Activated naive CD4-positive, alpha-beta T cell treated with anti-CD3 and anti-CD28 coated beads, Interleukin-2, amount 10 ng/mL, durations not matched to agents 7 days and 5 days (primary cell): Measurements from ENCODE around the gene ALDOC.
A peak's percentile ranks its signal among the peaks of the same experiment; 100 is the strongest.

Experiments used
- CTCF ChIA-PET: fragments of 350-600 bp; sonication (Branson Sonifier 250); formaldehyde crosslinking; loops from one replicate; lab custom pipeline; 2021; ENCODE audit warnings: antibody characterized with exemption; lab: Charles Lee
- DNase-seq: peaks from one replicate; pipeline ENCODE4 v3.0.0-alpha.2; 2020
- H3K27ac Mint-ChIP-seq: one replicate; pipeline ENCODE4 v1.8.0; 2021; ENCODE audit warnings: mild to moderate bottlenecking, moderate library complexity, mixed read lengths
- H3K27me3 Mint-ChIP-seq: one replicate; pipeline ENCODE4 v1.8.0; 2021; ENCODE audit warnings: mild to moderate bottlenecking, mixed read lengths
- H3K36me3 Mint-ChIP-seq: one replicate; pipeline ENCODE4 v1.8.0; 2021; ENCODE audit warnings: mixed read lengths
- H3K4me1 Mint-ChIP-seq: one replicate; pipeline ENCODE4 v1.8.0; 2021; ENCODE audit warnings: mixed read lengths
- H3K4me3 Mint-ChIP-seq: one replicate; pipeline ENCODE4 v1.8.0; 2021; ENCODE audit warnings: mild to moderate bottlenecking, moderate library complexity, mixed read lengths
- H3K9me3 Mint-ChIP-seq: one replicate; pipeline ENCODE4 v1.8.0; 2021; ENCODE audit warnings: mixed read lengths

The ALDOC gene

GRCh38 chr17:28553000-28553505, 23.6 kb downstream of the ALDOC start:
- Mint-ChIP-seq H3K4me1 (peaks cover 46% of the 10 kb centered on the region), H3K9me3 (no peaks in the 10 kb centered on the region), H3K27me3 (no peaks in the 10 kb centered on the region), H3K36me3 (peaks cover 48% of the 10 kb centered on the region), H3K27ac (peak overlapping the region; percentile 29), H3K4me3 (peak overlapping the region; percentile 95)
- CTCF ChIA-PET, result no interaction called here
- no peak for DNase-seq

GRCh38 chr17:28552176-28552999, 24.3 kb downstream of the ALDOC start, which contains the start of gene UNC119:
TSS of gene UNC119 (minus strand) at chr17:28552624. CDS start at chr17:28552557, 67 bp downstream.
- CTCF ChIA-PET, result interaction anchor here (0.9 to 1.0 kb wide), 2 partner anchors 23 to 25 kb away, joined by 4 read pairs; partner anchors contain the start of gene ALDOC
- peaks cover 53% of the 10 kb centered on the region for H3K4me1 Mint-ChIP-seq

GRCh38 chr17:28551421-28552175, 25.1 kb downstream of the ALDOC start:
- CTCF ChIA-PET, result interaction anchor here (0.8 to 4.9 kb wide), 6 partner anchors 11 to 60 kb away, joined by 3 to 29 read pairs (median 4); partner anchors contain the start of gene ALDOC
- H3K4me3 Mint-ChIP-seq, result peak overlapping the region; percentile 95
- no peaks in the 10 kb centered on the region for H3K27me3 Mint-ChIP-seq
- H3K36me3 Mint-ChIP-seq, result peaks cover 39% of the 10 kb centered on the region
- peaks cover 53% of the 10 kb centered on the region for H3K4me1 Mint-ChIP-seq
- H3K27ac Mint-ChIP-seq, result peak overlapping the region; percentile 85
- no peaks in the 10 kb centered on the region for H3K9me3 Mint-ChIP-seq
- DNase-seq, result no peak

More at GRCh38 chr17:28552176-28552999, 24.3 kb downstream of the ALDOC start, which contains the start of gene UNC119:
- Mint-ChIP-seq H3K36me3 (peaks cover 45% of the 10 kb centered on the region), H3K27me3 (no peaks in the 10 kb centered on the region), H3K4me3 (peak within 1 kb of the TSS; percentile 95), H3K27ac (peak within 1 kb of the TSS; percentile 85), H3K9me3 (no peaks in the 10 kb centered on the region)
- DNase-seq, result peak; percentile 85

GRCh38 chr17:28550858-28551257, 25.8 kb downstream of the ALDOC start:
- Mint-ChIP-seq H3K36me3 (peaks cover 32% of the 10 kb centered on the region), H3K9me3 (no peaks in the 10 kb centered on the region), H3K27ac (peak overlapping the region; percentile 26), H3K4me1 (peaks cover 53% of the 10 kb centered on the region), H3K27me3 (no peaks in the 10 kb centered on the region), H3K4me3 (peak overlapping the region; percentile 95)
- DNase-seq, result no peak
- CTCF ChIA-PET, result interaction anchor here (0.8 to 4.9 kb wide), 6 partner anchors 10 to 61 kb away, joined by 3 to 29 read pairs (median 4); partner anchors contain the start of gene ALDOC

GRCh38 chr17:28549236-28550132, 27.2 kb downstream of the ALDOC start:
- peak overlapping the region; percentile 91 for H3K27ac Mint-ChIP-seq
- H3K4me3 Mint-ChIP-seq, result peak overlapping the region; percentile 21
- no peaks in the 10 kb centered on the region for H3K27me3 Mint-ChIP-seq
- no peaks in the 10 kb centered on the region for H3K9me3 Mint-ChIP-seq
- CTCF ChIA-PET, result interaction anchor here (0.6 to 4.9 kb wide), 11 partner anchors 7 to 63 kb away, joined by 3 to 29 read pairs (median 4); partner anchors contain the start of genes ALDOC, FOXN1 and PIGS
- H3K4me1 Mint-ChIP-seq, result peaks cover 53% of the 10 kb centered on the region
- DNase-seq, result peak; percentile 83
- peaks cover 25% of the 10 kb centered on the region for H3K36me3 Mint-ChIP-seq

- no peak for DNase-seq
- CTCF ChIA-PET, result interaction anchor here (0.6 to 4.9 kb wide), 13 partner anchors 8 to 133 kb away, joined by 3 to 29 read pairs (median 4); partner anchors contain the start of genes ALDOC, FOXN1 and PIGS
- Mint-ChIP-seq H3K4me3 (peak overlapping the region; percentile 31), H3K27me3 (no peaks in the 10 kb centered on the region), H3K4me1 (peaks cover 53% of the 10 kb centered on the region), H3K9me3 (no peaks in the 10 kb centered on the region), H3K27ac (peak overlapping the region; percentile 91), H3K36me3 (peaks cover 16% of the 10 kb centered on the region)
Observed at GRCh38 chr17:28548417-28549130, 28.1 kb downstream of the ALDOC start.

- Mint-ChIP-seq H3K27ac (peak overlapping the region; percentile 91), H3K9me3 (no peaks in the 10 kb centered on the region), H3K4me3 (peak overlapping the region; percentile 65), H3K36me3 (peaks cover 10% of the 10 kb centered on the region), H3K27me3 (no peaks in the 10 kb centered on the region), H3K4me1 (peaks cover 48% of the 10 kb centered on the region)
- DNase-seq, result peak; percentile 73
- CTCF ChIA-PET, result interaction anchor here (0.6 to 4.9 kb wide), 16 partner anchors 9 to 132 kb away, joined by 3 to 29 read pairs (median 4); partner anchors contain the start of genes ALDOC, FOXN1 and PIGS
Observed at GRCh38 chr17:28547623-28548416, 28.9 kb downstream of the ALDOC start.

- peak overlapping the region; percentile 65 for H3K4me3 Mint-ChIP-seq
- no peaks in the 10 kb centered on the region for H3K9me3 Mint-ChIP-seq
- CTCF ChIA-PET, result interaction anchor here (0.8 to 4.9 kb wide), 9 partner anchors 11 to 131 kb away, joined by 3 to 29 read pairs (median 5); partner anchors contain the start of gene PIGS
- H3K27me3 Mint-ChIP-seq, result no peaks in the 10 kb centered on the region
- no peak for DNase-seq
- peak overlapping the region; percentile 91 for H3K27ac Mint-ChIP-seq
- peaks cover 45% of the 10 kb centered on the region for H3K4me1 Mint-ChIP-seq
- H3K36me3 Mint-ChIP-seq, result peaks cover 8% of the 10 kb centered on the region
Observed at GRCh38 chr17:28547096-28547622, 29.5 kb downstream of the ALDOC start.

- H3K36me3 Mint-ChIP-seq, result peaks cover 5% of the 10 kb centered on the region
- H3K4me3 Mint-ChIP-seq, result no peak overlapping the region
- no peak overlapping the region for H3K27ac Mint-ChIP-seq
- CTCF ChIA-PET, result interaction anchor here (1.7 to 2.6 kb wide), 2 partner anchors 9 to 52 kb away, joined by 5 to 12 read pairs; no protein-coding TSS in a partner anchor
- no peaks in the 10 kb centered on the region for H3K9me3 Mint-ChIP-seq
- H3K4me1 Mint-ChIP-seq, result peaks cover 35% of the 10 kb centered on the region
- no peak for DNase-seq
- no peaks in the 10 kb centered on the region for H3K27me3 Mint-ChIP-seq
Observed at GRCh38 chr17:28545787-28546415, 30.8 kb downstream of the ALDOC start.

- H3K9me3 Mint-ChIP-seq, result no peaks in the 10 kb centered on the region
- CTCF ChIA-PET, result interaction anchor here (1.0 kb wide), 1 partner anchor 10 kb away, joined by 4 read pairs; no protein-coding TSS in a partner anchor
- H3K36me3 Mint-ChIP-seq, result peaks cover 5% of the 10 kb centered on the region
- no peaks in the 10 kb centered on the region for H3K27me3 Mint-ChIP-seq
- H3K27ac Mint-ChIP-seq, result no peak overlapping the region
- no peak overlapping the region for H3K4me3 Mint-ChIP-seq
- DNase-seq, result no peak
- peaks cover 27% of the 10 kb centered on the region for H3K4me1 Mint-ChIP-seq
Observed at GRCh38 chr17:28545141-28545503, 31.6 kb downstream of the ALDOC start.
